Right lung (tissue), 5 donors: ENCODE results near the gene PLCH2. TPM values are rescaled to one million over a fixed set of nuclear protein-coding genes. Genes with fewer than 3 reads are reported as not detected.

Source experiments
- DNase-seq, 2 donors: peaks; one replicate each; pipeline ENCODE4 v3.0.0-alpha.2; 2013
- polyA plus RNA-seq, 5 donors: library from polyadenylated mRNA; unstranded; fragments of 120-200 nt; gene quantifications; one replicate each; pipeline versions ENCODE4 v1.2.1 to v1.2.3, GENCODE V29; 2013; ENCODE audit warnings: inconsistent platforms in 1 of 5, low replicate concordance in 1 of 5; ENCODE audit not compliant: insufficient read length in 5 of 5, insufficient read depth in 1 of 5

The PLCH2 gene
- polyA plus RNA-seq, 5 donors, result 2.7 to 5.8 (median 3.4) TPM

DNA sequence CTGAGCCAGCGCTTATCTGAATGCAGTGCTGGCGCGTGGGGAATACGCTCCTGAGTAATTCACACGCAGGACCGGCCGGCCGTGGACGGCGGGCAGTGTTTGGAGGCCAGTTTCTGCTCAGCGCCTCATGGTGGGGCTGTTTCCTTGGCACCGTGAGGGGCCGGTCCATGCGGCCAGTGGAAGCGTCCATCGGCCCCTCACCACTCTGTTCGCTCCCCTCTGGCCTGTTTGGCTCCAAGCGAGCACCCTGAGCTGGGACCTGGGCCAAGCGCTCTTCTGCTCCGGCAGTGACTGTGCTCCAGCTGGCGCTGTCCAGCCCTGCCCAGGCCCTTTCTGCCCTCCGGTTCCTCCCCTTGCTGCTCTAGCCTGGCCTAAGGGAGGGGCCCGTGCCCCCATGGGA, 16.3 kb upstream of the PLCH2 start:
- DNase-seq, result peak; percentile 73 to 75

DNA sequence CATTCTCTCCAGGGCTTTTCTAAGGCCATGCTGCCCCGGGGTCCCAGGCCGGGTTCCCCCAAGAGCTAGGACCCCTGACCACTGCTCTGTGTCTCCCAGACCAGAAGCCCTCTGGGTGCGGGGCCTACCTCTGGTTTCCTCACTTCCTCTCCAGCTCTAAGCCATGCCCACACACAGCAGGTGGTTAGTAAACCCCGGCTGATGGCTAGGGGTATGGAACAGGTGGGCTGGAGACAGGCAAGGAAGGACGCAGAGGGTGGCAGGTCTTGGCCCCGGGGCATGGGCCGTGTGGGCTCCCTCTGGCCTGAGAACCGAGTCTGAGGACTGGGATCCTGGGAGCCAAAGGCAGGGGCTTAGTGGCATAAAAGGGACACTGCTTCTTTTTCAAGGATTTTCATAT, 15.9 kb upstream of the PLCH2 start:
- DNase-seq, result no peak

DNA sequence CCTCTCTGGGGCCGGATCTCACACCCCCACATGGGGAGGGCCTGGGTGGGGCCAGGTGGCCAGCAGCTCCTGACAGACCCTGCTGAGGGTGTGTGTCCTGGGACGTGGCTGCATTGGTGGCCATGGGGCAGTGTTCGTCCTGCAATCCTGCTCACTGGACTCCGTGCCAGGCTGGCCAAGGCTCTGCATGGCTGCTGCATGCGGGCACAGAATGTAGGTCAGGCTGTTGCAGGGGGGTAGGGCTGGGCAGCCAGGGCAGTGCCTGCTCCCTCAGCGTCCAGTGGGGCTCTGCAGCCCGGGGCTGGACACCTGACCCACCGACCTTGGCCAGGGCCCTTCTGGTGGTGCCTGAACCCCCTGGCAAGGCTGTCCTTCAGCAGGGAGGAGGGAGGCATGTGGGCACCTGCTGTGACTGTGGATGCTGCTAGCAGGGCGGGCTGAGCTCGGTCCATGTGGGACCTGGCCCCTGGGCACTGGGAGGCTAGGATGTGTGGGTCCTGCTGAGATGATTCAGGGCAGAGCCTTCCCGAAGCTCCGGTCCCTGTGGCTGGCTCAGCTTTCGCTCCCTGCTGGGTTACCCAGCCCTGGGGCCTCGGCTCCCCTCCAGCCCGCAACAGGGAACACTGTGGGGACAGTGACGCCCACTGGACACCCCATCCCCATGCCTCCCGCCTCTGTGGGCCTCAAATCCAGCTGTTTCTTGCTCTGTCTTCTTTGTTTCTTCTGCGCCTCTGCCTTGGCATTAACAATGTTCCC, 14.9 kb upstream of the PLCH2 start:
- no peak for DNase-seq

DNA sequence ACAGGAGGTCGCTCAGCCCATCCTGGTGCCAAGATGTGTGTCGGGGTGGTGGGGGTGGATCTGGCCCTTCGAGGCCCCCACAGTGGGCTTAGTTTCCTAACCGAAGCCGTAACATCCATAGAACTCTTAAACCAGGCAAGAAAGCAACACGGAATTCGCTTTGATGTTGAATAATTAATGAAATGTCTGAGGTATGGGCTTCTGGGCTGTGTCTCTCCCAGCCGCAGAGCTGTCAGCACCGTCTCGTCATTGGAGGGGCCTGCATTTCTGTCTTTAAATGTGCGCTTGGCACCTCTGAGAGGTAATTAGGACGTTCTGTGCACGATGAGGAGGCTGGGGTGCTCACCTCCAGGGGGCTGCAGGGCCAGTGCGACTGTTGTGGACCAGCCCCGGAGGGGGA, 13.3 kb upstream of the PLCH2 start:
- no peak for DNase-seq

DNA sequence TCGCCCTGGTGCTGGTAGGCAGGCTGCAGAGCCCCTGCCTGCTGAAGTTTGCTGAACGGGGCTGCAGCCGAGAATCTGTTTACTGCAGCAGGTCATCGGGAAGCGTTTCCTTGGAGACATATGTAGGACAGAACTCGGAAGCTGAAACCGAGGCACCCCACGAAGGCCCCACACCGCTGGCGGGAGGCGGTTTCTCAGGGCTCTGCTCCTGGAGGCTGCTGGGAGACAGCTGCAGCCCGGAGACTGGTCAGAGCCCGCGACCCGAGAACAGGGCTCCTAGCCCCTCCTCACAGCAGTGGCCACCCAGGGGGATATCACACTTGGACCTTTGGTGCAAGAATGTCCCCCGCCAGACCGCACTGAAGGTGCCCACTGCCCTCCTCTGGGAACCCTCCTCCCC, 12.7 kb upstream of the PLCH2 start:
- DNase-seq, result peak; percentile 53 to 54

DNA sequence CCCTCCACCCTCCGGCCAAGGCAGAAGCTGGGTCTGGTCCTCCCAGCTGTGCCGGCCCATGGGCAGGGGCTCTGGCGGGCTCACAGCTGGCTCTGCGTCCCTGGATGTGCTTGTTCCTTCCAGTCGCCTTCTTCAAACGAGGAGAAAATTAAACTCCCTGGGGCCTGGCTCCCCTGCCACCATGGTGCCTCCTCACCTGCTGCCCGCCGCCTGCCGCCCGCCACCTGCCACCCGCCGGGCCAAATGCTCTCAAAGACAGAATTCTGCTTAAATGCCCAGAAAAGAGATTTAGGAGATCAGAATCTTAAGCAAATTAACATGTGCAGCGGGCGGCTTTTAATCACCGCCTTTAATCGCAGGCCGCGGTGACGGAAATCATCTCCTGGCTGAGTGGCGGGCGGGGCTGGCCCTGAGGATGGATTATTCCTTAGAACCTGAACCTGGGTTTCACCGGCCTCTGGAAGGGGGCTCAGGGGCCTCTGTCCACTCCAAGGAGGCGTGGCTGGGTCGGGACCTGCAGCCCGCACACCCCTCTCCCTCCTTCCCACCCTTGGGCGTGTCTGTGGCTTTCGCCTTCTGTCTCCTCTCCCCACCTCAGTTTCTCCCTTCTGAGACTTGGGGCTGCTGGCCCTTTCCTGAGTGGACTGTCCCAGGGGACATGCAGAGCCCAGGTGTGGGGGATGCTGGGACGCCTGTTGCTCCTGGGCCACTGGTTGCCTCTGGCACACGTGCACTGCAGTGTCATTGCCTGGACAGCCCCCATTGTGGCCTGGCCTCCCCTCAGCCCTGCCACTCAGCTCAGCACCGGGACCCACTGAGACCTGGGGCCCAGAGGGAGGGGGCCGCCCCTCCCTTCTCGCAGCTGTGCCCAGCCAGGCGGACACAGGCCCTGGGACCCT, 10.5 kb upstream of the PLCH2 start:
- no peak for DNase-seq

DNA sequence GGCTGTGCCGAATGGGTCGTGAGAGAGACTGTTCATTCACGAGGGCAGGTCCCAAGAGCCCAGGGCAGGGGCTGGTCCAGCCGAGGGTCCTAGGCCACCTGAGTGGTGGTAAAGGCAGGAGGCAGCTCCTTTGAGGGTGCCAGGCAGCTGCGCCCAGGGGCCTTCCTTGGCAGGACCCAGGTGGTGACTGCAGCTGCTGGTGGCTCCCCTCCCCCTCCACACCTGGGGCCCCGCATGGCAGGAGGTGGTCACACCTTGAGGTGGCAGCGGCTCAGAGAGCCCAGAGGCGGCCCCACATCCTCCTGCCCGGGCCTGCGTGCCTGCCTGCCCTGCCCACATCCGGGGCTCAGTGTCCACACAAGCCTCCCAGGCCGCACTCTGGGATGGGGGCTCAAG, 9.8 kb upstream of the PLCH2 start:
- DNase-seq, result no peak

DNA sequence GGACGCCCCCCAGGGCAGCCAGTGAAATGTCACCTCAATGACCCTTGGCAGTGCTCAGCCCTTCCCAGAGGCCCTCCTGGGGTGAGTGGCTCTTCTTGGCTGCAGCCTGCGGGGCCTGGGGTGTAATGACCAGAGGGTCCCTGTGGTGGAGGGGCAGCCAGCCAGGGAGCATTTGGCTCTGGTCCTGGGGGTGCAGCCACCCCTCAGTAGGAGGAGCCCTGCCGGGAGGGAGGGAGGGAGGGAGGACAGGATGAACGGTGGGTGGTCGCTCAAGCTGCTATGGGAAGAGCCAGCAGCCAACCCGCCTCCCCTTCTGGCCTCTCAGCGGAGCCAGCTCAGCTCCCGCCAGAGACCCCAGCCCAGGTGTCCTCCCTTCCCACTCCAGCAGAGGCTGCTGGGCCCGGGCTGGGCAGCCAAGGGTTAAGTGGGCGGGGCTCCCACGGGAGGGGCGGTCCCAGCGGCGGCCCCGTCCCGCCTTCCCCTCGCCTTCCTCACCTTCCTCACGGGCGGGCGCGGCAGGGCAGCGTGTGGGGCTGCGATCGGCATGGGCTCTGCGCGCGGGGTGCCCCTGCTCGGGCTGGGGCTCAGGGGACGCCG, 9.0 kb upstream of the PLCH2 start:
- DNase-seq, result peak; percentile 47 to 56

DNA sequence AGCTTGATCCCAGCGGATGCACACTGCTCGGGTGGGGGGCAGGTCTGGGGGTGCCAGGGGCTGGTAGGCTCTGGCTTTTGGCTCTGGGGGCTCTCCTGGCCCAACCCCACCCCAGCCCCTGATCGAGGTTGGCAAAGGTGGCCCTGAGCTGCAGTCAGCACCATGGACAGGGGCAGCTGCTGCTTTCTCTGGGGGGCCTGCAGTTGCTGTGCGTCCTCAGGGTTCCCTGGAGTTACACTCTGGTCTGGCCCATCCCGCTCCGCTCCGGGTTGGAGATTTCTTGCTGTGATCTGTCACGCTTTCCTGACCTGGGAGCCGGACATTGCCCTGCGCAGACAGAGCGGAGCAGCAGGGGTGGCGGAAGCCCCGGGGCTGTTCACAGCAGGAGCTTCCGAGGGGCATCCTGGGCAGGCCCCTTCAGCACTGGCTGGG, 8.0 kb upstream of the PLCH2 start:
- DNase-seq, result peak; percentile 34 to 35

DNA sequence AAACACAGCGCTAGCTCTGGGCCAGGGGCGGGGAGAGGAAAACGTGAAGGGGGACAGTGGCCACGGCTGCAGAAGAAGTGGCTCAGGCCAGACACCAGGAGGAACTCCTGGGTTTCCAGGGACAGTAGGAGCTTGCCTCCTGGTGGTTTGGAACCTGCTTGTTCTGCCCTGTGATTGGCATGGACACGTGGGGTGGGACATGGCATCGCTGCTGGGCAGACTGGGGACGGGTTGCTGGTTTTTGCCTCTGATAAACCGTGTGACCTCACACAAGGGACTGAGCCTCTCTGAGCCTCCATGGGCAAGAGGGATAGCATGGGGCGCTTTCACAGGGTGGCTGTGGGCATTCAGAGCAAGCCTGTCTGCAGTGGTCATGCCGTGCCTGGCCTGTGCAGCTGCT, 7.5 kb upstream of the PLCH2 start:
- DNase-seq, result no peak

DNA sequence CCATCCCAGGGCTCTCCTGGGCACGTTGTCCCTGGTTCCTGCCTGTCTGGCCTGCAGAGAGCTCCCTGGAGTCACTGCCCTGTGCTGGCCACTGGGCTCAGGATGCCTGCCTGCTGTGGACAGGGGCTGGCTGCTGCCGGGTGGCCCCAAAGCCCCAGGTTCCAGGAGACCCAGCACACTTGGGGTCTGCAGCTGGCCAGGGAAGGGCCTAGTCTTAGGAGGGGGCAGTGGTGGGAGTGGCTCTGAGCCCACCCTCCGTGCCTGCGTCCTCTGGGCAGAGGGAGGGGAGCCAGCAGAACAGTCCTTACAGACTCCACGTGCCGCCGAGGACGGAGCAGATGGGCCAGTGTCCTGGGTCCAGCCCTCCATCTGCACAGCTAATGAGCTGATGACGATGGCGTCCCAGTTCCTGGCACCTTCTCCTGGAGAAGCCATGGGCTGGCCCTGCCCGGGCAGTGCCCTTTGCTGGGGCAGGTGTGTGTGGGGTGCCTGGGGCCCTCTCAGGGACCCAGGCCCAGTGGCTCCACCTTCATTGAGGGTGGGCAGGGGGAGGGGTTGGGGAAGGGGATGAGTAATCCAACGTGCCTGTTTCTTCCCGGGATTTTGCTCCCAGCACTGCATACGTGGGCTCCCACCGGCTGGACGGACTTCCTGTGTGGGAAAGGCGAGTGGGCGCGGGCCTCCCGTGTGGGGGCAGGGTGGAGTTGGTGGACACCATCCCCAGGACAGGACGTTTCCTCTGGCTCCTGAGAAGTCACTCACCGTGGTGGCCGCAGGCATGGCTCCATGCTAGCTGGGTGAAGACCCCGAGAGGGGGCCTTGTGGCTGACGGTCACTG, 6.8 kb upstream of the PLCH2 start:
- DNase-seq, result no peak

DNA sequence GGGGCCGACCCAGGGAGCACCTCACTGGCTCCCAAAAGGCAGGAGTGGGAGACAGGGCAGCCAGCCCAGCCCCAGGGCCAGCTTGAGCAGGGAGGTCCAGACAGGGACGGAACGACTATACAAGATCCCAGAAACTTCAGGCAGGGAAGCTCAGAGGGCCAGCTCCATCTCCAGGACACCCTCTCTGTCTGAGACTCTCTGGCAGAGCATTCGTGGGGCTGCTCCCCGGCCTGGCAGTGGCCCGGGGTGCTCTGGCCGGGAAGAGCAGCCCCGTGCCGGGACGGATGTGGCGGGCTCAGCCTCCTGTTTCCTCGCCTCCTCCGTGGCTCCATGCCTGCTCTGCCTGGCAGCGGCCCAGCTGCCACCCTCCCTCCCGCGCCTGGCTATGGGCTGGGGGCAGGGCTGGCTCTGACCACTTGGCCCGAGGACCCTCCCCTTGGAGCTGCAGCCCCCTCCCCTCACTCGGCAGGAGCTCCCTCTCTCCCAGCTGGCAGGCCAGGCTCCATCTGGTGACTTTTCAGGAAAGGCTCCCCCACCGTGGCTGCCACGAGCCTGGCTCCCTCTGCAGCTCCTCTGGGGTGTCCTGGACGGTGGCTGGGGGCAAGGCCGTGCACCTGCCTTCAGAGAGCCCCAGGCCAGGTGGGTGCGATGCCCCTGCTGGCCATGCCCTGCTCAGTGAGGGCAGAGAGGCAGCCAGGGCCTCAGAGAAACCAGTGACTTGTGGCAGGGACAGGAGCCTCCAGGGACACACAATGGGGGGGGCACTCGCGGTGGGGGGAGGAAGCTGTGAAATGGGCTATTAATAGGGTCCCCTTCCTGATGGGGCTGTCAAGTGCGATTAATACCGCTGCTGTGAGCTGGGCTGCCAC, 5.6 kb upstream of the PLCH2 start:
- DNase-seq, result no peak

DNA sequence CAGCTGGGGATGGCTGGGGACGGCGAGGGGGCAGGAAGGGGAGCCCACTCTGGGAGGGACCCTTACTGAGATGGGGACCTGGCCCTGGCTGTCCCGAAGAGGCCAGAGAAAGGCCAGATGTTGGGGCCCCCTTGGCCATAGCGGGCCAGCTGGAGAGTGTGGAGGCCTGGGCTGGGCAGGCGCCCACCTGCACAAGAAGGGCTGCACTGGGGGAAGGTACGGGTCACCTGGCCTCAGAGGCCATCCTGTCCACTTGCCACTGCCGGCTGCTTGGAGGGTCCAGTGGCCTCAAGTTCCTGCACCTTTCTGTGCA, 5.0 kb upstream of the PLCH2 start:
- DNase-seq, result no peak

DNA sequence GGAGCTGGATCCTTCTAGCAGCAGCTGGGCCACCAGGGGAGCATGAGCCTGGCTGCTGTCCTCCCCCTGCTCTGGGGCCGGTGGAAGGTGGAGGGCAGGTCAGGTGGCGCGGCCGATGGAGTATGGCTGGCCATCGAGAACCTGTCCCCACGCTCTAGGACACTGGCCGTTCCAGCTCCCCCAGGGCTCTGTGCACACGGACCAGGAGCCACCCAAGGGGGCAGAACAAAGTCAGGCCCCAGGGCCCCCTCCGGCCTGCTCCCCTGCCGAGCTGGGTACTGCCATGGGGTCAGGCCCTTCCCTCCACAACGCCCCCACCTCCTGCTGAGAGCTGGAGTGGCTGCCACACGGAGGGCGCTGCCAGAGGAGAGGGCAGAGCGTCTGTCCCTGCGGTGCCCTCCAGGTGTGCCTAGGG, 4.5 kb upstream of the PLCH2 start:
- DNase-seq, result no peak

DNA sequence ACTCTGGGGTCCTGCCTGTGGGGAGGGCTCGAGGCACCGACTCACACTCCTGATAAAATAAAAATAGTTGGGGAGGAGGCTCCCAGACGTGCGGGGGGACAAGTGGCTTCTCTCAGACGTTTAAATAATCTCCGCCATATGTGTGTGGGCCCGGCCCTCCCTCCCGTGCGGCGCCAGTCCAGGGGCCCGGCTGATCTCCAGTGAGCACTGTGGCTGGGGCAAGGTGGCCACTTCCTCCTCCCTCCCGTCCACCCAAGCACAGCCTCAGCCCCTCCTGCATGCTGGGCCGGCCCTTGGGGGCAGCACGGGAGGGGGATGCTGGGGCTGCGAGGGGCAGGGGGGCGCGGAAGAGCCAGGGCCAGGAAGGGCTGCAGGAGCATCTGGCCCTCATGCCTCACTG, 4.0 kb upstream of the PLCH2 start:
- no peak for DNase-seq

DNA sequence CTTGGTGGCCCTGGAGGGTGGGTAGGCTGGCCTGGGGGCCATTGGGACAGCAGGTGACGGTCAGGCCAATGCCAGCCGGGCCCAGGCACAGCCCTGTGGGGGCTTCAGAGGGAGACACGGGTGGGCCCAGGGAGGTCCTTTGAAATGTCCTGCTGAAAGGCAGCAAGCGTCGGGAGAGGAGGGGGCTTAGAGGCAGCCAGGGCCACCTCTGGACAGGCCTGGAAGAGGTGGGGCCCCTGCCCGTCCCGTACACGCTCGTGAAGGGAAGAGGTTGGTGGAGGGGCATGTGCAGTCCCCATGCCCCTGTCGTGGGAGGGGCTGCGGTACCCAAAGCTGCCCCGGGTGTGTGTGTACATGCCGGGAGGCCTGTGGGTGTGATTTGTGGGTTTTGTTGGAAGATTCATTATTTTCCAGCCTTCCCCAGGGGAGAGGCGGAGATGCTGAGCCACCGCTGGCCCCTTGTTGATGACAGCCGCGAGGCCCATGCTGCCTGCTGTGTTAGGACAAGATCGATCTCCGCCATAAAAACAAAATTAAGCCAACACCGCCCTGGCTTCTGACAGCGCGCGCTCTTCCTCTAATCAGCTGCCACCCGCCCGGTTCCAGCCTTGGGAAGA, 3.4 kb upstream of the PLCH2 start:
- no peak for DNase-seq

DNA sequence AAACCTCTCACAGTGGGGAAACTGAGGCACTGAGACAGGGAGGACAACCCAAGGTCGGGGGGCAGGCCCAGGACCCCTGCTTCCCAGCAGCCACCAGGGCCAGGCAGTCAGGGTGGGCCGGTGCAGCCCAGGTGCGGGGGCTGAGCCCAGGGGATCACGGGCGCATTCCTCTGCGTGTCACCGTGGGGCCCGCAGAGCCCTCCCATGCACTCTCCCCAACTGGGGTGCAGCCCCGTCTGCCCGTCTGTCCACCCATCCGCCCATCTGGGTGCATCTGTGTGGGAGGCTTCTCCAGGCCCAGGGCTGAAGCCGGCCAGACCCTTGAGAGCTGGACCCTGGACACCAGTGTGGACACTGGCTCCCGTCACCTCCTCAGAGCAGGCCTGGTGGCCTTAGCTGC, 2.9 kb upstream of the PLCH2 start:
- no peak for DNase-seq

DNA sequence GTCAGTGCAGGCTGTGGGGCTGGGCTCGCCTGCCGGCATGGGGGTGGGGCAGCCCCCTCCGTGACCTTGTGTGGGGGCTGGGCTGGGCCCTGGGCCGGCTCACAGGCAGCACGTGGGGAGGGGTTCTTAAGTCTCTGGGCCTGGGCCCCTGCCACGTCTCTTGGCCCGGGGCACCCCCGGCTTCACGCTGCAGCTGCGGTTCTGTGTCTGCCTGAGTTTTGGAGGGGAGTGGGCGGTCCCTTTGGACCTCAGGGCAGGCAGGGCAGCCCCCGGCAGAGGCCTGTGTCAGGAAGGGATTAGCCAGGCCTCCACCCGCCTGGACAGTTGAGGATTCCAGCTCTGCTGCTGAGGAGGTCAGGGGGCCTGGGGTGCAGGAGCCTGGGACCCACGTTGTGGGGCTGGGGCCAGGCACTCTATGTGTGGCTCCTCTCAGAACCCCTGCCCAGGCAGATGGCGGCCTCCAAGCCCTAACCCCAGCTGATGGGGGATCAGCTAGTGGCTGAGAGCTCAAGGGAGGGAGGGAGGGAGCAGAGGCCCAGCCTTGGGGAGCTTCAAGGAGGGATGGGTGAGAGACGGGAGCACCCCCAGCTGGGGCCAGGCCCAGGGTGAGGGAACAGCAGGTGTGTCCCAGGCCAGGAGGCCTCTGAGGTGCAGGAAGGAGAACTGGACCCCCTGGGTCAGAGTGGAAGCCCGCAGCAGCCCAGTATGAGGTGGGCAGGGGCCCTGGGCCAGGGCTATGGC, 1.8 kb upstream of the PLCH2 start:
- DNase-seq, result no peak

DNA sequence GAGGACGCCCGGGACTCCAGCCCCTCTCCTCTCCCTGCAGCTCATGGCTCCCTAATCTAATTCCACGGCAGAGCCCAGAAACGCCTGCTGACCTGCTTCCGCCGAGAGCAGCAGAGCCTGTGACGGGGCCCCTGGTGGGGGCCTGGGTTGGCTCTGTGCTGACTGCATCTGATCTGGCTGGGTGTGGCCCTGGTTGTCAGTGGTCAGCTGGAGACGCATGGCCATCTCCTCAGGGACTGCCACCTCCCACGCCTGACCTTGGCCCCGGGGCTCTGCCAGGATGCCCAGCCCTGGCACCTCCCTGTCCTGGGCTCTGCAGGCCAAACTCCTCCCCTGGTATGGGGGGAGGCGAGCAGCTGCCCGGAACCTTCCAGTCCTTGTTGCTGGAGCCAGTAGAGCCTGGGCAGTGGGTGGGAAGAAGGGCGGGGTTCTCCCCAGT, 1.1 kb upstream of the PLCH2 start:
- no peak for DNase-seq

DNA sequence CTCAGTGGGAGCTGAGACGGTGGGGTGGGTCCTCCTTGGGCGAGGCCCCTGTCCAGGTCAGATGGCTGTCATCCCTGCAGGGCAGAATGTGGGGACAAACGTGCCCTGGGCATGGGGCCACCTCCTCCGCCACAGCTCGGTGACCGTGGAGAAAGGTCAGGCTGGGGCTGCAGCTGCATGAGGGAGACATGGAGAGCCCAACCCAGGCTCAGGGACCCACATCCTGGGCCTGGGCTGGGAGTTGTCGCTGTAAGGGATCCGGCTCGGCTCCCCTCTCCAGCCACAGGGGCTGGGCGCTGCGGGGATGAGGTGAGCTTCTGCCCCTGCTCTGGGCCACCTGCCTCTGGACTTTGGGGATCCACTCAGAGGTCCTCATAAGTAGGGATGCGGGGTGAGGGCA, 518 bp upstream of the PLCH2 start:
- DNase-seq, result no peak
